Activated T-helper 1 cell treated with anti-CD3 and anti-CD28 coated beads, Interleukin-12 subunit alpha, Interleukin-12 subunit beta, Interleukin-2, Interleukin-4 antibody, amounts not matched to agents 30 ng/mL and 10 ng/mL and 1 ng/mL, durations not matched to agents 14 hours and 24 hours and 36 hours (primary cell): ENCODE data around the gene AKNA. TPM values are rescaled to one million over a fixed set of nuclear protein-coding genes. Genes with fewer than 3 reads are reported as not detected.

Experiments used
- DNase-seq: peaks from one replicate; pipeline ENCODE4 v3.0.0; 2021; ENCODE audit warnings: low spot score
- H3K27ac Mint-ChIP-seq: one replicate; pipeline ENCODE4 v1.8.0; 2021; ENCODE audit warnings: mild to moderate bottlenecking, mixed read lengths
- H3K27me3 Mint-ChIP-seq: one replicate; pipeline ENCODE4 v1.8.0; 2022; ENCODE audit warnings: mild to moderate bottlenecking, moderate library complexity, mixed read lengths; ENCODE audit not compliant: insufficient read depth
- H3K36me3 Mint-ChIP-seq: one replicate; pipeline ENCODE4 v1.8.0; 2021; ENCODE audit warnings: low read depth, mixed read lengths
- H3K4me1 Mint-ChIP-seq: one replicate; pipeline ENCODE4 v1.8.0; 2021; ENCODE audit warnings: low read depth, mixed read lengths
- H3K4me3 Mint-ChIP-seq: one replicate; pipeline ENCODE4 v1.8.0; 2021; ENCODE audit warnings: mild to moderate bottlenecking, moderate library complexity, mixed read lengths
- H3K9me3 Mint-ChIP-seq: one replicate; pipeline ENCODE4 v1.8.0; 2021; ENCODE audit warnings: mixed read lengths
- intact Hi-C: fragments of 100-400 bp; cut with micrococcal nuclease; formaldehyde crosslinking; loops from one replicate; pipeline ENCODE4 v1.15.1; 2024
- total RNA-seq: library from RNA; stranded (reverse); gene quantifications from 2 replicates; pipeline ENCODE4 v1.2.3, GENCODE V29; 2022

AKNA gene
- total RNA-seq, 1 donor from 2014 or later, result 178 TPM

GRCh38 chr9:114367772-114368569, 19.8 kb downstream of the AKNA start:
- peaks cover 66% of the 10 kb centered on the region for H3K36me3 Mint-ChIP-seq
- H3K27ac Mint-ChIP-seq, result peak overlapping the region; percentile 97
- intact Hi-C loops, result no loop called here
- no peaks in the 10 kb centered on the region for H3K9me3 Mint-ChIP-seq
- no peaks in the 10 kb centered on the region for H3K27me3 Mint-ChIP-seq
- peaks cover 88% of the 10 kb centered on the region for H3K4me1 Mint-ChIP-seq
- DNase-seq, result no peak
- H3K4me3 Mint-ChIP-seq, result peak overlapping the region; percentile 38

- no peaks in the 10 kb centered on the region for H3K27me3 Mint-ChIP-seq
- no peaks in the 10 kb centered on the region for H3K9me3 Mint-ChIP-seq
- peaks cover 85% of the 10 kb centered on the region for H3K4me1 Mint-ChIP-seq
- H3K27ac Mint-ChIP-seq, result peak overlapping the region; percentile 97
- intact Hi-C loops, result no loop called here
- H3K4me3 Mint-ChIP-seq, result peak overlapping the region; percentile 53
- peaks cover 70% of the 10 kb centered on the region for H3K36me3 Mint-ChIP-seq
- DNase-seq, result no peak
Observed at GRCh38 chr9:114367366-114367765, 20.4 kb downstream of the AKNA start.

DNA sequence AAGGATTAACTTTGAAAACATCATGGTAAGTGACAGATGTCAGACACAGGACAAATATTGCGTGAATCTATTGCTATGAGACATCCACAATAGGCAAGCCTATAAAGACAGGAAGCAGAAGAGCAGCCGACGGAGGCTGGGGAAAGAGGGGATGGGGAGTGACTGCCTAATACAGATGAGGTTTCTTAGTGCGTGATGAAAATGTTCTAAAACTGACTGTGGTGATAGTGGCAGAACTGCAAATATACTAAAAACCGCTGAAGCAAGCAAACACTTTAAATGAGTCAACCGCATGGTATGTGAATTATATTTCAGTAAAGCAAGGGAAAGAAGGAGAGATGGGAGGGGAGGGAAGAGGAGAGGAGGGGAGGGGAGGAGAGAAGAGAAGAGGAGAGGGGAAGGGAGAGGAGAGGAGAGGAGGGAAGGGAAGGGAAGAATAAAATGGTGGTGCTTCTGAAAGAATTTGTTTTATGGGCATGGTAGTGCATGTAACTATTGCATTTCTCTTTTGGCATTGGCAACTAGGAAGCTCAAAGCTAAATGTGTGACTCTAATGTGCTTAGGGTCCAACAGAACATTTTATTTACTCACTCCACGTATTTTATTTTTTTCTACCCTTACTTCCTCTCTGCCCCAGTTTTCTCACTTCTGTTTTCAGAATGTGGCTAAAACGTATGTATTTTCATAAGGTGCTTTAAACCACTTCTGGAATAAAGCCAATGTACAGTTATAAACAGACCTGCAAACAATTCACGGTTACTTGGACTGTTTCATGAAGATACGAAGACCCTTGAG, 21.3 kb downstream of the AKNA start:
- Mint-ChIP-seq H3K36me3 (peaks cover 69% of the 10 kb centered on the region), H3K4me3 (peak overlapping the region; percentile 53), H3K27me3 (no peaks in the 10 kb centered on the region), H3K27ac (peak overlapping the region; percentile 97), H3K4me1 (peaks cover 77% of the 10 kb centered on the region), H3K9me3 (no peaks in the 10 kb centered on the region)
- intact Hi-C loops, result loop anchor here (1.0 kb wide), 2 partner anchors 17 to 19 kb away; no protein-coding TSS in a partner anchor
- DNase-seq, result peak; percentile 38

- no peak overlapping the region for H3K4me3 Mint-ChIP-seq
- no peak for DNase-seq
- intact Hi-C loops, result no loop called here
- H3K9me3 Mint-ChIP-seq, result no peaks in the 10 kb centered on the region
- H3K27ac Mint-ChIP-seq, result peak overlapping the region; percentile 95
- H3K27me3 Mint-ChIP-seq, result no peaks in the 10 kb centered on the region
- peaks cover 76% of the 10 kb centered on the region for H3K36me3 Mint-ChIP-seq
- H3K4me1 Mint-ChIP-seq, result peaks cover 81% of the 10 kb centered on the region
Observed at GRCh38 chr9:114365194-114365593, 22.6 kb downstream of the AKNA start.

DNA sequence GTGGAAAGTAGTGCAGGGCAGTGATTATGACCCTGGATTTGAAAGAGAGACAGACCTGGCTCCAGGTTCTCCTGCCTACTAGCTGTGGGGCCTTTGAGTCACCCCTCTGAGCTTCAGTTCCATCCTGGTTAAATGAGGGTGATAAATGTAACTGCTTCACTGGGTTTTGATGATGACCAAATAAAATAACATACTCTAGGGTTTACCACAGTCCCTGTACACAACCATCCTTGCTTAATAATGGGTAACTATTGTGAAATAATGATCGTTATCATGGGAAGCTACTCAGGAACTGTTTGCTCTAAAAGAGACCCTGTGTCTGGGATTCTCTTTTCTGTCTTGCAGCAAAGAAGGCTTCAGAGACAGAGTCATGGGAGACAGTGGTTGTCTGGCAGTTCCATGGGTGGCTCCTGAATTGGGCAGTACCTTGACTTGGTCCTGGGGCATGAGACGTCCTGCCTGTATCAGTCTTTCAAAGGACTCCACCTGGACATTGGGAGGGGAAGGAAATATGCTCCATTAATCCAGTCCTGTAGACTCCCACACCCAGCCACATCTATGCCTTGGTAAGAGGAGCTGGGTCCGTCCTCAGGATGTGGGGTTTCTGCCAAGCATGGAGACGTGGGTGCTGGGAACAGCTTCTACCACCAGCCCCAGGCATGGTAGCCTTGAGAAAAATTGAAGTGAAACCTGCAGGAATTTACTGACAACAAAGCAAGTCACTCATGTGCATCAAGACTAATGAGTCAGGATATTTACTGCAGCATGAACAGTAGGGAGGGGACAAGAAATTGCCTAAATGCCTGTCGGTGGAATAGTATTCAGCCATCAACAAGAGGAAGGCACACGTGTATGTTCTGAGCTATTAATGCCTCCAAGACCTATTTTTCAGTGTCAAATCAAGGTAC, 23.4 kb downstream of the AKNA start:
- Mint-ChIP-seq H3K27ac (peak overlapping the region; percentile 95), H3K4me3 (peak overlapping the region; percentile 67), H3K9me3 (no peaks in the 10 kb centered on the region), H3K4me1 (peaks cover 83% of the 10 kb centered on the region), H3K36me3 (peaks cover 75% of the 10 kb centered on the region), H3K27me3 (no peaks in the 10 kb centered on the region)
- DNase-seq, result no peak
- intact Hi-C loops, result no loop called here

GRCh38 chr9:114363424-114363823, 24.4 kb downstream of the AKNA start:
- no peak for DNase-seq
- Mint-ChIP-seq H3K4me1 (peaks cover 80% of the 10 kb centered on the region), H3K9me3 (no peaks in the 10 kb centered on the region), H3K27me3 (no peaks in the 10 kb centered on the region), H3K36me3 (peaks cover 76% of the 10 kb centered on the region), H3K4me3 (peak overlapping the region; percentile 67), H3K27ac (peak overlapping the region; percentile 95)
- intact Hi-C loops, result loop anchor here (1.0 kb wide), 1 partner anchor 9 kb away; no protein-coding TSS in a partner anchor

DNA sequence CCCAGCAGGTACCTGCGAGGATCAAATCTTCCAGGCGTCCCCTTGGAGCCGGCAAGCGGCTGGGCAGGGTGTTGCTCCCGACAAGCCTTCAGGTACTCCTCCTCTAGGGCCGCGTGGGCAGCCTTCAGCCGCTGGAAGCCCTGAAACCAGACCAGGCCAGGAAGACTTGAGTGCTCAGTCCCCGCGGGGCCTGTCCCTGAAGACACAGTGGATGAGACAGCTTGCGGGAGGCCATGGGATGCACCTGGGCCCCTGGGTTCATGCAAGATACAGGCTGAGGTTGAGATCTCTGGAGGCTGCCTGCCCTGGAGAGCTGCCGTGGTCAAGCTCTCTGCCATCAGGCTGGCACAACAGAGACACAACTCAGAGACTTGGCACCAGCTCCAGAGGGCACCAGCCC, 25.4 kb downstream of the AKNA start:
- DNase-seq, result no peak
- Mint-ChIP-seq H3K9me3 (no peaks in the 10 kb centered on the region), H3K4me1 (peaks cover 77% of the 10 kb centered on the region), H3K27me3 (no peaks in the 10 kb centered on the region), H3K27ac (peak overlapping the region; percentile 95), H3K36me3 (peaks cover 74% of the 10 kb centered on the region), H3K4me3 (no peak overlapping the region)
- intact Hi-C loops, result no loop called here

- H3K9me3 Mint-ChIP-seq, result no peaks in the 10 kb centered on the region
- H3K4me3 Mint-ChIP-seq, result no peak overlapping the region
- H3K27me3 Mint-ChIP-seq, result no peaks in the 10 kb centered on the region
- peaks cover 72% of the 10 kb centered on the region for H3K4me1 Mint-ChIP-seq
- H3K36me3 Mint-ChIP-seq, result peaks cover 76% of the 10 kb centered on the region
- DNase-seq, result no peak
- peak overlapping the region; percentile 82 for H3K27ac Mint-ChIP-seq
- intact Hi-C loops, result no loop called here
Observed at GRCh38 chr9:114361542-114361941, 26.2 kb downstream of the AKNA start.

GRCh38 chr9:114359801-114360200, 28.0 kb downstream of the AKNA start:
- DNase-seq, result no peak
- intact Hi-C loops, result no loop called here
- Mint-ChIP-seq H3K36me3 (peaks cover 69% of the 10 kb centered on the region), H3K4me1 (peaks cover 56% of the 10 kb centered on the region), H3K27ac (peak overlapping the region; percentile 82), H3K4me3 (no peak overlapping the region), H3K27me3 (no peaks in the 10 kb centered on the region), H3K9me3 (no peaks in the 10 kb centered on the region)

GRCh38 chr9:114357911-114358328, 29.9 kb downstream of the AKNA start:
- peaks cover 56% of the 10 kb centered on the region for H3K36me3 Mint-ChIP-seq
- peak overlapping the region; percentile 88 for H3K27ac Mint-ChIP-seq
- peaks cover 45% of the 10 kb centered on the region for H3K4me1 Mint-ChIP-seq
- H3K9me3 Mint-ChIP-seq, result no peaks in the 10 kb centered on the region
- intact Hi-C loops, result no loop called here
- no peak for DNase-seq
- H3K27me3 Mint-ChIP-seq, result no peaks in the 10 kb centered on the region
- no peak overlapping the region for H3K4me3 Mint-ChIP-seq

DNA sequence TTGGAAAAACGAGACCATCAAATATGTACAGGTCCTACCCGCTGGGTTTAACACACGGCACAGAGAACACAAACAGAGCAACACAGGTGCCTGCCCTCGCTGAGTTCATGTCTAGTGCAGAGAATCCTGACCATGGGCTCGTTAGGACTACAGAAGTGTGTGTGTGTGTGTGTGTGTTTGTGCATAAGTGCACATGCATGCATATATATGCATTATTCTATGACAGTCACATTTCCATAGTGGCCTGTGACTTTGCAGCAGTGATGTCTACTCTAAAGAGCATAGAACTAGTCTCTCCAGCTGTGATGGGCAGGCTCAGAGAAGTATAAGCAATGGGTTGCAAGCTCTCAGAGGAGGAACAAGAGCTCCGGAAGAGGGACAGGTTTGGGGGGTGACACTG, 30.4 kb downstream of the AKNA start:
- intact Hi-C loops, result no loop called here
- no peak overlapping the region for H3K4me3 Mint-ChIP-seq
- H3K9me3 Mint-ChIP-seq, result no peaks in the 10 kb centered on the region
- peaks cover 54% of the 10 kb centered on the region for H3K36me3 Mint-ChIP-seq
- H3K27me3 Mint-ChIP-seq, result no peaks in the 10 kb centered on the region
- peaks cover 44% of the 10 kb centered on the region for H3K4me1 Mint-ChIP-seq
- H3K27ac Mint-ChIP-seq, result peak overlapping the region; percentile 69
- DNase-seq, result no peak

GRCh38 chr9:114356792-114357191, 31.0 kb downstream of the AKNA start:
- Mint-ChIP-seq H3K27me3 (no peaks in the 10 kb centered on the region), H3K9me3 (no peaks in the 10 kb centered on the region), H3K36me3 (peaks cover 56% of the 10 kb centered on the region), H3K4me3 (no peak overlapping the region), H3K4me1 (peaks cover 50% of the 10 kb centered on the region), H3K27ac (peak overlapping the region; percentile 34)
- DNase-seq, result no peak
- intact Hi-C loops, result no loop called here
